HL-60 (cell line): ENCODE measurements around the gene ERGIC1.

Experiments
- DNase-seq, 2 experiments: peaks; one replicate each; pipeline ENCODE4 v3.0.0-alpha.2; 2010 to 2020; ENCODE audit warnings: low read depth in 1 of 2, low spot score in 1 of 2
- H3K27ac ChIP-seq: fragments of 250-450 bp; sonication (Bioruptor Pico); replicated peaks from 2 replicates; pipeline ENCODE4 v1.5.1; 2020; ENCODE audit warnings: mild to moderate bottlenecking, moderate library complexity
- H3K27me3 ChIP-seq: fragments of 250-450 bp; sonication (Bioruptor Pico); 2 replicates; pipeline ENCODE4 v1.5.1; 2021; ENCODE audit warnings: mild to moderate bottlenecking, moderate library complexity; ENCODE audit not compliant: insufficient read depth, poor library complexity, severe bottlenecking
- H3K4me3 ChIP-seq: replicated peaks from 2 replicates; pipeline ENCODE4 v1.5.1; 2011; ENCODE audit warnings: mild to moderate bottlenecking, control low read depth, low read length; ENCODE audit not compliant: insufficient read depth
- CTCF ChIP-seq: IDR thresholded peaks from one replicate; pipeline ENCODE4 v1.5.1; 2011; ENCODE audit warnings: low read length, control low read depth, inconsistent platforms; ENCODE audit not compliant: insufficient read depth
- GABPA ChIP-seq: IDR thresholded peaks from 2 replicates; pipeline ENCODE4 v1.6.1; 2012; ENCODE audit warnings: low read depth
- POLR2AphosphoS5 ChIP-seq: IDR thresholded peaks from 2 replicates; pipeline ENCODE4 v1.6.1; 2012; ENCODE audit warnings: low read depth
- REST ChIP-seq: IDR thresholded peaks from 2 replicates; pipeline ENCODE4 v1.6.1; 2012; ENCODE audit warnings: low read depth; ENCODE audit not compliant: insufficient replicate concordance
- SPI1 ChIP-seq: IDR thresholded peaks from 2 replicates; pipeline ENCODE4 v1.6.1; 2012; ENCODE audit warnings: low read depth, mild to moderate bottlenecking, borderline replicate concordance

The ERGIC1 gene

GRCh38 chr5:172817664-172818063, 16.4 kb upstream of the ERGIC1 start:
- TF ChIP-seq POLR2AphosphoS5 = no peak
- no peak for TF ChIP-seq GABPA
- H3K4me3 ChIP-seq = no peak overlapping the region
- H3K27ac ChIP-seq = no peak overlapping the region
- no peaks in the 10 kb centered on the region for H3K27me3 ChIP-seq
- DNase-seq = no peak

- no peak overlapping the region for H3K27ac ChIP-seq
- no peak for DNase-seq
- no peak for TF ChIP-seq GABPA
- no peak for TF ChIP-seq POLR2AphosphoS5
- TF ChIP-seq CTCF = no peak
- no peak for TF ChIP-seq REST
- no peak for TF ChIP-seq SPI1
- H3K4me3 ChIP-seq = no peak overlapping the region
- no peaks in the 10 kb centered on the region for H3K27me3 ChIP-seq
Measured at GRCh38 chr5:172818081-172818480, 16.0 kb upstream of the ERGIC1 start.

GRCh38 chr5:172819569-172819968, 14.5 kb upstream of the ERGIC1 start:
- Histone ChIP-seq H3K4me3 (no peak overlapping the region), H3K27ac (no peak overlapping the region), H3K27me3 (no peaks in the 10 kb centered on the region)
- DNase-seq = no peak
- TF ChIP-seq GABPA (no peak), POLR2AphosphoS5 (no peak), CTCF (no peak), SPI1 (no peak), REST (no peak)

GRCh38 chr5:172820046-172820767, 13.8 kb upstream of the ERGIC1 start:
- TF ChIP-seq GABPA (no peak), CTCF (no peak), POLR2AphosphoS5 (no peak), SPI1 (no peak), REST (no peak)
- H3K27me3 ChIP-seq = no peaks in the 10 kb centered on the region
- no peak overlapping the region for H3K4me3 ChIP-seq
- DNase-seq = no peak
- no peak overlapping the region for H3K27ac ChIP-seq
